Measurements from ENCODE around the gene GPR135. TPM values are rescaled to one million over a fixed set of nuclear protein-coding genes. Genes with fewer than 3 reads are reported as not detected.

Gene GPR135
- total RNA-seq, 1 experiment from 2014 or later: 3.9 TPM

DNA sequence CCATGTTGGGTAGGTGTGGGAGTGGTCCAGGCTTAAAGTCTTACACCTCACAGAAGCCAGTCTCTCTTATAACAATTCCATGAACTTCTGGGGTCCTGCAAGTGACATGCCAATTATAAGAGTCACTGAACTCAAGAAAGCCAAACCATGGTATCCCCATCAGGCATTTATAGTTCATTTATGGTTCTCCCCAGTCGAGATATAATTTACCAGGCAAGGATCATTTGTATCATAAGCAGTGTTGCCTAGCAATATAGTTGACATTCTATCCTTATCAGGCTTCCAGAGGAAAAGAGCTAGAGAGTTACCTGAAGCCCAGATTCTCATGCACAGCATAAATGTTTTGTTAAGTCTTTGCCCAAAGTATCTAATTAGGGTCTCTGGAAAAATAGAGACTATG is 27.2 kb upstream of the GPR135 start:
- no peaks in the 10 kb centered on the region for H3K9me2 ChIP-seq (ENCODE audit: insufficient read depth)
- TF ChIP-seq SIN3A (IDR thresholded peaks at IDR 0.05; ENCODE audit: low read depth): no peak
- TF ChIP-seq ZNF274 (IDR thresholded peaks at IDR 0.05; ENCODE audit: low read depth, low read length): no peak
- TF ChIP-seq TCF7L2 (IDR thresholded peaks at IDR 0.05; ENCODE audit: borderline replicate concordance, extremely low read depth, insufficient read depth, insufficient read length): no peak
- no peak for TF ChIP-seq FOSL1 (IDR thresholded peaks at IDR 0.05; ENCODE audit: low read depth)
- TF ChIP-seq POLR2A (IDR thresholded peaks at IDR 0.05; ENCODE audit: borderline replicate concordance, extremely low read depth, insufficient read depth, insufficient read length): no peak
- TF ChIP-seq YY1 (IDR thresholded peaks at IDR 0.05; ENCODE audit: extremely low read depth, insufficient replicate concordance, low read depth, low read length): no peak
- ChIA-PET CTCF (interaction anchor here (2.8 kb wide), 1 partner anchor 8 kb away, joined by 5 read pairs; the partner anchor contains the start of genes JKAMP and L3HYPDH), RAD21 (ENCODE audit: low non-redundant PET in 1 of 2, low total read pairs in 2 of 2, uncharacterized antibody in 2 of 2, unreplicated experiment in 2 of 2) (no interaction called here), POLR2A (interaction anchor here (0.7 kb wide), 1 partner anchor 437 kb away, joined by 3 read pairs; no protein-coding TSS in a partner anchor)
- no peaks in the 10 kb centered on the region for H3K27me3 ChIP-seq (ENCODE audit: insufficient read depth, low read length)
- H3K27ac ChIP-seq (ENCODE audit: low read depth, low read length): no peak overlapping the region
- no peak overlapping the region for H2AFZ ChIP-seq (ENCODE audit: low read depth, low read length, poor library complexity, severe bottlenecking)
- intact Hi-C loops (cut with micrococcal nuclease): no loop called here
- H3K4me3 ChIP-seq (replicated peaks in 1 of 2; ENCODE audit: low read depth in 1 of 2, low read length in 2 of 2): no peak overlapping the region
- BruUV-seq (replicated peaks): no TSS peak
- no peaks in the 10 kb centered on the region for H4K20me1 ChIP-seq (ENCODE audit: insufficient read depth)
- no peak for ATAC-seq
- no peak overlapping the region for H3K9ac ChIP-seq (ENCODE audit: low read length)
- H3K4me1 ChIP-seq (ENCODE audit: control insufficient read depth in 1 of 2, insufficient read depth in 2 of 2, low read length in 2 of 2): no peaks in the 10 kb centered on the region
- no peak overlapping the region for H3K4me2 ChIP-seq (ENCODE audit: low read length)
- H3K79me2 ChIP-seq (ENCODE audit: insufficient read depth, low read length): peaks cover 24% of the 10 kb centered on the region
- DNase-seq (ENCODE audit: low read depth, low spot score): no peak
- no peaks in the 10 kb centered on the region for H3K9me3 ChIP-seq (ENCODE audit: control insufficient read depth in 1 of 2, insufficient read depth in 1 of 2, low read depth in 1 of 2, low read length in 2 of 2)
- H3K36me3 ChIP-seq (ENCODE audit: control insufficient read depth in 1 of 2, insufficient read depth in 2 of 2, low read length in 2 of 2): peaks cover 37 to 41% of the 10 kb centered on the region in 2 experiments

DNA sequence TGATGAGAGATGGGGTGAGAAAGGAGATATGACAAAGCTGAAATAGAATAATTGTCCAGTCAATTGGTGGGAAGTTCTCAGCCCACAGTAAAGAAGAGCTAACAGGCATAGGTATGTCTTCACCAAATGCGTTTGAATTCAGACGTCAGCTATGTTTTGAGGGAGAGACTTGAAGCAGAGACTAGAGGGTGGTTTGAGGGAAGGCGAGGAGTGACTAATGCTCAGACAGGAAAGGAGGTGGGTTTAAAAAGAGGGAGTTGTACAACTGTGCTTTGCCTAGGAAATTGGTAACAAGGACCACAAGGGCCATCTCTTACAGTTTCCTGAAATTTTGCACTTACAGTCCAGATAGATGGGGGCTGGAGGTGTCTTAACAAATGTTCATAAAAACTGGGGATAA is 25.6 kb upstream of the GPR135 start:
- ChIA-PET CTCF (interaction anchor here (1.2 kb wide), 1 partner anchor 17 kb away, joined by 3 read pairs; no protein-coding TSS in a partner anchor), RAD21 (ENCODE audit: low non-redundant PET in 1 of 2, low total read pairs in 2 of 2, uncharacterized antibody in 2 of 2, unreplicated experiment in 2 of 2) (no interaction called here), POLR2A (no interaction called here)
- Histone ChIP-seq H3K4me3 (replicated peaks in 1 of 2; ENCODE audit: low read depth in 1 of 2, low read length in 2 of 2) (no peak overlapping the region), H3K36me3 (ENCODE audit: control insufficient read depth in 1 of 2, insufficient read depth in 2 of 2, low read length in 2 of 2) (peaks cover 29 to 36% of the 10 kb centered on the region in 2 experiments), H3K9ac (ENCODE audit: low read length) (no peak overlapping the region), H3K4me2 (ENCODE audit: low read length) (no peak overlapping the region), H3K27ac (ENCODE audit: low read depth, low read length) (no peak overlapping the region), H4K20me1 (ENCODE audit: insufficient read depth) (no peaks in the 10 kb centered on the region), H3K9me3 (ENCODE audit: control insufficient read depth in 1 of 2, insufficient read depth in 1 of 2, low read depth in 1 of 2, low read length in 2 of 2) (no peaks in the 10 kb centered on the region), H3K4me1 (ENCODE audit: control insufficient read depth in 1 of 2, insufficient read depth in 2 of 2, low read length in 2 of 2) (peaks cover 0 to 3% of the 10 kb centered on the region in 2 experiments; a peak in 1 of 4 replicates), H2AFZ (ENCODE audit: low read depth, low read length, poor library complexity, severe bottlenecking) (no peak overlapping the region), H3K9me2 (ENCODE audit: insufficient read depth) (no peaks in the 10 kb centered on the region), H3K79me2 (ENCODE audit: insufficient read depth, low read length) (peaks cover 39% of the 10 kb centered on the region), H3K27me3 (ENCODE audit: insufficient read depth, low read length) (no peaks in the 10 kb centered on the region)
- intact Hi-C loops (cut with micrococcal nuclease): no loop called here
- no peak for TF ChIP-seq EZH2 (IDR thresholded peaks at IDR 0.05)
- no peak for TF ChIP-seq ELF1 (IDR thresholded peaks at IDR 0.05; ENCODE audit: borderline replicate concordance, low read depth)
- ATAC-seq (no peak), DNase-seq (ENCODE audit: low read depth, low spot score) (no peak)
- no TSS peak for BruUV-seq (replicated peaks)
